ENCODE measurements around the gene AKAP10.

Gene AKAP10

GRCh38 chr17:20010936-20011335, 33.3 kb upstream of the AKAP10 start:
- ChIA-PET POLR2A (interaction anchor here (0.6 to 1.9 kb wide), 6 partner anchors 18 to 292 kb away, joined by 3 to 8 read pairs (median 4); partner anchors contain the start of gene AKAP10), CTCF (interaction anchor here (0.9 to 2.6 kb wide), 5 partner anchors 18 to 105 kb away, joined by 3 to 18 read pairs (median 4); no protein-coding TSS in a partner anchor)
- no peak for DNase-seq (ENCODE audit: extremely low spot score)
- TF ChIP-seq HDGF (IDR thresholded peaks at IDR 0.05; ENCODE audit: borderline replicate concordance), result no peak
- TF ChIP-seq TARDBP (IDR thresholded peaks at IDR 0.05), result no peak
- no peak for TF ChIP-seq SUZ12 (IDR thresholded peaks at IDR 0.05)
- TF ChIP-seq ELF4 (IDR thresholded peaks at IDR 0.05), result no peak

DNA sequence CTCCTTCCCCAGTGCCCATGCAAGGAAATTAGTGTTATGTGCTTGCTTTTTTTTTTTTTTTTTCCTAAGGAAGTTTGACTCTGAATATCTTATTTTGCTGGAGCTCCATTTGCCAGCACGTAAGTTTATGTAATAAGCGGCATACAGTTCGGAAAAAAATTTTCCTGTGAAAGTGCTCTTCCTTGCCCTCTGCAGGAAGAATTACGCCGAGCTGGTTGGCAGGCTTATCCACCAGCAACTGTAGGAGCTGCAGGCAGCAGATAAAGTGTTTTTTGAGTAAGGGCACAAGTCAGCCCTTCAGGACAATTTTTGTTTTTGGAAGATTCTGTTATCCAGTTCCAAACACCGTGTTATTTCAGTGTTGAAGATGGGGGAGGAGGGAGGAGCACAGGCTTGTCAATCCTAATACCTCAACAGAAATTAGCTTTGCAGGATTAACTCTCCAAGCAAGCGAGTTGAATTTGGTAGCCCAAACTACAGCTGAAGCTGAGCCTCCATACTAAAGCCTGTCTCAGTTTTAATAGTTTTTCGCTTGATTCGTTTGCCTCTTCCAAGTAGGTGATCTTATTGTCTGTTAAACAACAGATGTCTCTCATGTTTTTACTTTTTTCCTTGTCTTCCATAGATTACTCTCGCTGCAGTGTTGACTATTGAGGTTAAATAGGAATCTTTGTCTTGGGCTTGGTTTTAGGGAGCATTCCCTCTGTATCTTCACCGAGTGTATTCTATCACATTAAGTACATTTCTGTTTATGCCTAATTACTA, 32.7 kb upstream of the AKAP10 start:
- peak; percentile 53 for DNase-seq (ENCODE audit: extremely low spot score)
- POLR2A ChIA-PET, result interaction anchor here (0.6 to 2.3 kb wide), 9 partner anchors 14 to 292 kb away, joined by 3 to 17 read pairs (median 4); partner anchors contain the start of gene AKAP10
- CTCF ChIA-PET, result interaction anchor here (0.6 to 2.6 kb wide), 13 partner anchors 9 to 477 kb away, joined by 3 to 18 read pairs (median 4); no protein-coding TSS in a partner anchor
- peak; percentile 83 for TF ChIP-seq ZNF384 (IDR thresholded peaks at IDR 0.05)
- TF ChIP-seq FOXK2 (IDR thresholded peaks at IDR 0.05), result no peak

DNA sequence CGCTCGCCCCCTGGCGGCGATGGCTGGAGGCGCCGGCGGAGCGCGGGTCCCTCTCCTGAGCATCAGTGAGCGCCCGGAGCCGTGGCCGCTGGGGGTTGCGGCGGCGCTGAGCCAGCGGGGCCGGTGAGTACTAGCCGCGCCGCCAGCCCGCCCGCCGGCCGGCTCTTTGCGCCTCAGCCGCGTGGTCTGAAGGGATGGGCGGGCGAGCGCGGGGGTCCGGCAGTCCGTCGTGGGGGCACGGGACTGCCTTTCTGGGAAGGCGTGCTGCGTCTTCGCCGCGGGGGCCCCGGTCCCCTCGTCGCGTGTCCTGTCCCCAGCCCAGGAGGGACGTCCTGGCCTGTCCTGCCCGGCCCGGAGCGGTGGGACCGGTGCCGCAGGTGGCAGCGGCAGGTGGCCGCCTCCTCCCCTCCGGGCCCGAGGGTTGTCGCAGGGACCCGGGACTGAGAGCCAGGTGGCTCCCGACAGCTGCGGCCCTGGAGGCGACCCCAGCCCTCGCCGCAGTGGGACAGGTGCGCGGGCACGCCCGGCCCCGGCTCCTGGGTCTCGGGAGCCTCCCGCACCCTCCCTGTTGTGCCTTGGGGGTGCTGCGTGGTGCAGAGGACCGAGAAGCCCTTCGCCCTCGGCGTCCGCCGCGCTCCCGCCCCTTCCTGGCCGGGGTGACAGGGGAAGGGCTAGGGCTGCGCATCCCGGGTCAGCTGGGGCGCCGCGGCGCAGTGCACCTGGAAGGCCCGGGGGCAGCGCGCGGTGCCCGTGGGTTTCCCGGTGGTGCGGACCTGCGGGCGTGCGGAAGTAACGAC, 31.9 kb upstream of the AKAP10 start, which contains the start of gene SPECC1:
TSS of gene SPECC1 (plus strand) at position 58 of the 797 bp plus-strand sequence. CDS start 87,293 bp downstream, outside the sequence.
- POLR2A ChIA-PET, result interaction anchor here (0.6 to 2.3 kb wide), 13 partner anchors 9 to 87 kb away, joined by 3 to 17 read pairs (median 6); partner anchors contain the start of gene AKAP10
- CTCF ChIA-PET, result interaction anchor here (0.6 to 2.6 kb wide), 19 partner anchors 9 to 477 kb away, joined by 3 to 18 read pairs (median 4); no protein-coding TSS in a partner anchor
- peak; percentile 92 for DNase-seq (ENCODE audit: extremely low spot score)
- TF ChIP-seq HDGF (IDR thresholded peaks at IDR 0.05; ENCODE audit: borderline replicate concordance) (no peak), CTBP1 (IDR thresholded peaks at IDR 0.05; ENCODE audit: borderline replicate concordance) (peak; percentile 70), ARNT (IDR thresholded peaks at IDR 0.05) (peak; percentile 39; the same call in 1 of the 2 replicates), LEF1 (IDR thresholded peaks at IDR 0.05; ENCODE audit: borderline replicate concordance) (peak; percentile 68; the same call in 1 of the 2 replicates), L3MBTL2 (conservative IDR thresholded peaks at IDR 0.05) (peak; percentile 58), SP1 (IDR thresholded peaks at IDR 0.05) (no peak), FOXK2 (IDR thresholded peaks at IDR 0.05) (no peak), FOXA1 (IDR thresholded peaks at IDR 0.05) (no peak), NFRKB (IDR thresholded peaks at IDR 0.05) (no peak), ZNF384 (IDR thresholded peaks at IDR 0.05) (no peak), BHLHE40 (IDR thresholded peaks at IDR 0.05; ENCODE audit: borderline replicate concordance) (no peak), SUZ12 (IDR thresholded peaks at IDR 0.05) (no peak), FOXM1 (IDR thresholded peaks at IDR 0.05; ENCODE audit: borderline replicate concordance) (no peak)

DNA sequence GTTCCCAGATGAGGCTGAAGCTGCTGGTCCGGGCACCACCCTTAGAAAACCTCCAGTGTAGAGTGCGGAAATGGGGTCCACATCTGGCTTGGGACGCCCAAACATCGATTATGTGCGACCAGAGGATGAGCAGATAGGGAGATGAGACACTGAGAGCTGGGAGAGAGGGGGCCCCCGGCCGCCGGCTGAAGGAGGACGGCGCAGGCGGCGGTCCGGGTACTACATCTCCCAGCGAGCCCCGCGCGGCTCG, 31.3 kb upstream of the AKAP10 start:
- DNase-seq (ENCODE audit: extremely low spot score), result no peak
- ChIA-PET POLR2A (interaction anchor here (0.6 to 2.3 kb wide), 11 partner anchors 8 to 360 kb away, joined by 3 to 17 read pairs (median 6); partner anchors contain the start of genes AKAP10 and ALDH3A2), CTCF (interaction anchor here (0.5 to 2.6 kb wide), 16 partner anchors 8 to 113 kb away, joined by 3 to 18 read pairs (median 4); no protein-coding TSS in a partner anchor)
- TF ChIP-seq PKNOX1 (IDR thresholded peaks at IDR 0.05) (no peak), NFRKB (IDR thresholded peaks at IDR 0.05) (no peak), SUZ12 (IDR thresholded peaks at IDR 0.05) (no peak), ZNF384 (IDR thresholded peaks at IDR 0.05) (no peak)

GRCh38 chr17:20008242-20009051, 30.8 kb upstream of the AKAP10 start:
- ChIA-PET POLR2A (interaction anchor here (0.7 to 2.3 kb wide), 9 partner anchors 8 to 360 kb away, joined by 3 to 17 read pairs (median 6); partner anchors contain the start of genes AKAP10 and ALDH3A2), CTCF (interaction anchor here (0.5 to 2.6 kb wide), 14 partner anchors 8 to 91 kb away, joined by 3 to 18 read pairs (median 4); no protein-coding TSS in a partner anchor)
- DNase-seq (ENCODE audit: extremely low spot score), result peak; percentile 43
- TF ChIP-seq HDGF (IDR thresholded peaks at IDR 0.05; ENCODE audit: borderline replicate concordance) (0 out of 2 replicates have a peak, but pooled peaks have one; percentile 59), LEF1 (IDR thresholded peaks at IDR 0.05; ENCODE audit: borderline replicate concordance) (no peak), CTBP1 (IDR thresholded peaks at IDR 0.05; ENCODE audit: borderline replicate concordance) (no peak), NFRKB (IDR thresholded peaks at IDR 0.05) (no peak), ELF4 (IDR thresholded peaks at IDR 0.05) (no peak), L3MBTL2 (conservative IDR thresholded peaks at IDR 0.05) (peak; percentile 47; the same call in 1 of the 2 replicates)

GRCh38 chr17:19996502-19996901, 18.9 kb upstream of the AKAP10 start:
- TF ChIP-seq ZNF384 (IDR thresholded peaks at IDR 0.05) (no peak), SP1 (IDR thresholded peaks at IDR 0.05) (no peak), PKNOX1 (IDR thresholded peaks at IDR 0.05) (peak; percentile 51), L3MBTL2 (conservative IDR thresholded peaks at IDR 0.05) (no peak), BHLHE40 (IDR thresholded peaks at IDR 0.05; ENCODE audit: borderline replicate concordance) (no peak)
- ChIA-PET POLR2A (interaction anchor here (1.1 to 1.9 kb wide), 2 partner anchors 9 to 13 kb away, joined by 3 to 11 read pairs; partner anchors contain the start of gene SPECC1), CTCF (interaction anchor here (1.4 to 1.8 kb wide), 2 partner anchors 13 to 124 kb away, joined by 4 to 5 read pairs; partner anchors contain the start of gene SPECC1)
- no peak for DNase-seq (ENCODE audit: extremely low spot score)

All from HEK293T (cell line).